AG20443 (cell line): ENCODE results near the gene NOCT.
"Not testable (repeated sequence)": the region's sequence is repeated elsewhere in the genome, so short reads cannot be mapped to it uniquely, and the experiment has no call there.

Source experiments
- DNase-seq: peaks from one replicate; pipeline ENCODE4 v3.0.0; 2012; ENCODE audit warnings: low spot score, mixed read lengths

Gene NOCT

DNA sequence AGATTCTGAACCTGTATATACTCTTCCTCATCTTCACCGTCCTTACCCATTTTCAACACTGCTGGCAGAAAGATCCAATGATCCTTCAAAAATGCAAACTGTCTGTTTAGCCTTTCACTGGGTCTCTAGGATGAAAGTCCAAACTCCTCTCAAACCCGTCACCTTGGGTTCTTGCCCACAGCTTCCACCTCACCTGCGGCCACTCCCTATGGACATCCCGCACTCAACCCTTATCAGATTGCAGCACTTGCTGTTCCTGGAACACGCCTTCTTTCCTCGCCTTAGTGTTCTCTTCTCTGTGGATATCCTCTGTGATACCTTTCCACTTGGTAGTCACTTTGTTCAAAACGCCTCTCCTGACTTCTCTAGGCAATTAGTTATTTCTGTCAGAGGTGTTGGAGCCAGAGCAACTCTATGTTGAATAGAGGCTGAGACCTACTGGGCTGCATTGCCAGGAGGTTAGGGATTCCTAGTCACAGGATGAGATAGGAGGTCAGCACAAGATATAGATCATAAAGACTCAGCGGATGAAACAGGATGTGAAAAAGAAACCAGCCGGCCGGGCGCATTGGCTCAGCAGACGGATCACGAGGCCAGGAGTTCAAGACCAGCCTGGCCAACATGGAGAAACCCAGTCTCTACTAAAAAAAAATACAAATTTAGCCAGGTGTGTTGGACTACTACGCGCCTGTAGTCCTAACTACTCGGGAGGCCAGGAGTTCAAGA is 4.2 kb upstream of the NOCT start:
- no peak for DNase-seq

DNA sequence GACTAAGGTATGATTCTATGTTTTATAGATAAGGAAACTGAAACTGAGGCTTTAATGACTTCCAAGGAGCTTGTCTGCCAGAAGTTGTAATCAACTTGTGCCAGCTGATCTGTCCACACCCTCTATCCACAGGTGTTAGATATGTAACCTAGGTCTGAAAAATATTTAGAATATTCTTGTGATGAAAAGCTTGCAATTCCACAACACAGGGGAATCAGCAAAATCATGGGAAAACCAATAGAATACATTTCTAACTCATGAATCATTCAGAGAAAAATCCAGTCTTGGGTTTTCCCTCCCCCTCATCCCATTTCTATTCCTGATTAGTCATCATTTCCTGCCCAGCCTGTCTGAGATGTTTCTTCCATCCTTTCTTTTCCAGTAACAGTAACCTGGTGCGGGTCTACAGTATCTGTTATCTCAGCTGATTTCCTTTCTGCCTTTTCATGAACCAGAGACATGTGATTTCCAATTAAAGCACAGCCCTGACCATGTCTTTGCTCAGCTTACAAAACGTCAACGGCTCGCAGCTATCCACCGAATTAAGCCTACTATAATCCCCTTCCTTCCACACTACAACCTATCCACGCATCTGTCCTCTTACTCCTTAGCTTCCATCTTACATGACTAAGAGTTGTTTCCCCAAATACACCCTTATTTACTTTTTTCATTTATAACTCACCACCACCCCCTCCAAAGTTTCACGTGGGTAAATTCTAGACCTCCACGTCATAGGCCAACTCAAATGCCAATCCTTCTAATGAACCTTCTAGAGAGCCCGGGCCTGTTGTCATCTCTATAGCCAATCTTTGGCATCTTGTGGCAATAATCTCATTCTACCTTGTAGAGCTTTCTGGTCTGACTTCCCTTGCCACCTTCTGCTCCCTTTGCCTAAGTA is 961 bp upstream of the NOCT start:
- DNase-seq, result peak; percentile 85

DNA sequence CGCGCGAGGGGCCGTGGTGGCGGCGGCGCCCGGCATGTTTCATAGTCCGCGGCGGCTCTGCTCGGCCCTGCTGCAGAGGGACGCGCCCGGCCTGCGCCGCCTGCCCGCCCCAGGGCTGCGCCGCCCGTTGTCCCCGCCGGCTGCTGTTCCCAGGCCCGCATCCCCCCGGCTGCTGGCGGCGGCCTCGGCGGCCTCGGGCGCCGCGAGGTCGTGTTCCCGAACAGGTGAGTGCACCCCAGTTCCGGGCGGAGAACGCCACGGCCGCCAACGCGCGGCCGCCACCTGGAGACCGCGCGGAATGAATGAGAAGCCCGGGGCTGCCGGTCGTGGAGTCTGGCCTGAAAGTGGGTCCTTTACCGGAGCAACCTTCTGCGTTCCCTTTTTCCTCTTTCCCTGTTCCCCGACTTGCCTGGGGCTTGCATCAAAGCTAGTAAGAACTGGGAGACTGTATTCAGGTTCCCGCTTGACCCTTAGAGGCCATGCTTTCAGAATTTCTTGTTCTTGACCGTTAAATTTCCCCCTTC is 429 bp downstream of the NOCT start:
- DNase-seq, result no peak

DNA sequence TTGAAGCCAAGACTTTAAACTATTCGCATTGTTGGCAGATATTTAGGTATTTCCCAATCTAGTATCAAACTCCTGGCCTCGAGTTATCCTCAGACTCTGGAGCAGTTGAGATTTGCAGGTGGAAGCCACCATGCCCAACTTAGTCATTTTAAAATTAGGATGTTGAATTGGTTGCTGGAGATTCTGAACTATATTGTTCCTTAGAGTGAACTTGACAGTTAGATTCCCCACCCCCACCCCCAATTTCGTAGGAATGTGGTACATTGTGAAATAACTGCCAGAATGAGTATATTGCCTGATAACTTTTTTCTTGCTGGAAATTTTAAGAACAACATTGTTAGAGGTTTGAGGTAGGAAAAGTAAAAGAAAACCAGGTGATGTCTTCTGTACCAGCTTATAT is 2.3 kb downstream of the NOCT start:
- DNase-seq, result no peak

DNA sequence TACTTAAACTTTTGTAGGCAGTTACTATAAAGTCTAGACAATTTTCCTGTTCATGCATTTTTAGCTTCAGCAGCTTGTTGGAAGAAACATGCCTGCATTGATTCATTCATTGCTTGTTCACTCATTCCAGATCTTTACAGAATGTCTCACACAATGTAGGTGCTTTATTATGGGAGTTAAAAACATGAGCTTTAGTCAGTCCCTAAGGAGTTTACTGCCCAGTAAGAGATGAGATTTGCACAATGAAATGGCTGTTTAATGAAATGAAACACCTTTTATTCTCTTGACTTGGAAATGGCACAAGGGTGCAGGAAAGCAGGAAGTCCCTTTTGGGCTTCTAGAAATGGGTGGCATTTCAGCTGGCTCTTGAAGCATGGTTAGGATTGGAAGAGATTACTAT is 2.9 kb downstream of the NOCT start:
- DNase-seq, result no peak

DNA sequence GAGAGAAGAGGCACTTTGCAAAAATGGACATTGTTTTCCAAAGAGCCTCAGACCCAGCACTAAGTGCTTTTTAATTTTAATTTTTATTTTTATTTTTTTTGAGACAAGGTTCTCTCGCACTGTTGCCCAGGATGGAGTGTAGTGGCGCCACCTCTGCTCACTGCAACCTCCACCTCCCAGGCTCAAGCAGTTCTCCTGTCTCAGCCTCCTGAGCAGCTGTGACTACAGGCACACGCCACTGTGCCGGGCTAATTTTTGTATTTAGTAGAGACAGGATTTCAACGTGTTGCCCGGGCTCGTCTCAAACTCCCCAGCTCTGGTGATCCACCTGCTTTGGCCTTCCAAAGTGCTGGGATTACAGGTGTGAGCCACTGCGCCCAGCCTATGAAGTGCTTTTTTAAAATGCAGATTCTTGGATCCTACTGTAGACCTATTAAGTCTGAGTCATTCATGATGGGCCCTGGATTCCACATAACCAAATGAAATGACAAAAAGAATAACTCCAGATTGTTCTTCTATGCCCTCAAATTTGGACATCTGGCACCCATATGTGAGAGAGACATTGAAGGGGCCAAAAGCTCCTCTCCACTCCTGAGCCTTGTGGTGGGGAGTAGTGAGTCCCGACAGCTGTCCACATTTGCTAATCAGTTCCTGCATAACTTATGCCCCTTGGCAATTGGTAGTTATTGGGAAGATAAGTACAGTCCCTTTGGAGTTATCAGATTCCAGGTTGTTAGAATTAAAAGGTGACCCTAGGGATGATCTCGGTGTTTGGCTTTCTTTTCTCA is 3.6 kb downstream of the NOCT start:
- peak; percentile 57 for DNase-seq

DNA sequence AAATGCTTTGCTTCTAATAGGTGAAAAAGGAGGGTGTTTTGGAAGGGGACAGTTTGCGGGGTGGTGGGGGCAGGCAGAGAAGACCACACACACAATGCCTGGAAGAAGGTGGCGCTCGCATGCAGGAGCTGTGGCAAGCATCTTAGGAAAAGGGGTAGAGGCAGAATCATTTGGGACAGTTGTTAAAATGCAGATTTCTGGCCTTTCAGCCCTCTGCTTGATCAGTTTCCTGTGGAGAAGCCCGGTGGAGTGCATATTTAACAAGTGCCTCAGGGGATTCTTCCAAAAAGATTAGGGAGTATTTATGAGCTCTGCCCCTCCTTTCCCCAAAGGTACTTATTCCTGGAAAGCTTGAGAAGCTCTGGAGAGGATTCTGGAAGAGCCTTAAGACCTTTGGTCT is 4.8 kb downstream of the NOCT start:
- DNase-seq, result no peak

DNA sequence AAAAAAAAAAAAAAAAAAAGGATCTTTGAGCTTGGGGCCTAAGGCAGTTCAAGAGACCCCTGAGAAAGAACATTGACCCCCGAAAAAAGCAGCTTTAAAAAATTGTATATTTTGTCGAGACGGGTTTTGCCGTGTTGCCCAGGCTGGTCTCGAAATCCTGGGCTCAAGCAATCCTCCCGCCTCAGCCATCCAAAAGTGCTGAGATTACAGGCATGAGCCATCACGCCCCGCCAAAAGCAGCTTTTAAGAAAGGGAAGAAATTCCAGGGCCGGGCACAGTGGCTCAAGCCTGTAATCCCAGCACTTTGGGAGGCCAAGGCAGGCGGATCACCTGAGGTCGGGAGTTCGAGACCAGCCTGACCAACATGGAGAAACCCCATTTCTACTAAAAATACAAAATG is 5.5 kb downstream of the NOCT start:
- not testable (repeated sequence) for DNase-seq

DNA sequence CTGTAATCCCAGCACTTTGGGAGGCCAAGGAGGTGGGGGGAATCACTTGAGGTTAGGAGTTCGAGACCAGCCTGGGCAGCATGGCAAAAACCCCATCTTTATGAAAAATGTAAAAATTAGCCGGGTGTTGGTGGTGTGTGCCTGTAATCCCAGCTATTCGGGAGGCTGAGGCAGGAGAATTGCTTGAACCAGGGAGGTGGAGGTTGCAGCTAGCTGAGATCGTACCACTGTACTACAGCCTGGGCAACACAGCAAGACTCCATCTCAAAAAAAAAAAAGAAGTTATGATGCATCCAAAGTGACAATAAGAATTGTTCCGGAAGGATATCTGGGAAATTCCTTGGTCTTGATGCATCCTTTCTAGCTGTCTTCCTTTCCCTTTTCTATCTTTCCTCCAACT is 7.3 kb downstream of the NOCT start:
- no peak for DNase-seq

DNA sequence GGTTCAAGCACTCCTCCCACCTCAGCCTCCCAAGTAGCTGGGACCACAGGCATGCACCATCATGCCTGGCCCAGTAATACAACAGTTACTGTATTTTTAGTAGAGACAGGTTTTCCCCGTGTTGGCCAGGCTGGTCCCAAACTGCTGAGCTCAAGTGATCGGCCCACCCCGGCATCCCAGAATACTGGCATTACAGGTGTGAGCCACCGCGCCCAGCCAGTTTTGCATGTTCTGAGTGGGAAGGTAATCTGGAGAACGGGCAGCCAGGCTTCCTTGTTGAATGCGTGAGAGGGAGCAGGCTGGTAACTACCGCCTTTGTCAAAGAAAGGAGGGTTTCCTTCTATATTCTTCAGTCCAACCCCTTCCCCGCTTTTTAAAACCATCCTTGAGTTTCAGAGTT is 9.1 kb downstream of the NOCT start:
- DNase-seq, result no peak

DNA sequence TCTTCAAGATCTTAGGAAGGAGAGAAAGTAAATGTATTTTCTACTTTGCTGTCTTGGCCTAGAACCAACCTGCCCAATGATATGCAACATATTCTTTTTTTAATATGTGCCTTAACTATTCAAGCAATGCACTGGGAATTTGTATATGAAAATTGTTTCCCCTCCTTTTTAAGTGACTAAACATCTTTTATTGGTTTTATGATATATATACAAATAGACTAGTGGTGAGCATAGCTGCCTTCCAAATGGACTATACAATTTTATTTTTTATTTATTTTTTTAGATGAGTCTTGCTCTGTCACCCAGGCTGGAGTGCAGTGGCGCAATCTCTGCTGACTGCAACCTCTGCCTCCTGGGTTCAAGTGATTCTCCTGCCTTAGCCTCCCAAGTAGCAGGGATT is 10.3 kb downstream of the NOCT start:
- DNase-seq, result no peak

DNA sequence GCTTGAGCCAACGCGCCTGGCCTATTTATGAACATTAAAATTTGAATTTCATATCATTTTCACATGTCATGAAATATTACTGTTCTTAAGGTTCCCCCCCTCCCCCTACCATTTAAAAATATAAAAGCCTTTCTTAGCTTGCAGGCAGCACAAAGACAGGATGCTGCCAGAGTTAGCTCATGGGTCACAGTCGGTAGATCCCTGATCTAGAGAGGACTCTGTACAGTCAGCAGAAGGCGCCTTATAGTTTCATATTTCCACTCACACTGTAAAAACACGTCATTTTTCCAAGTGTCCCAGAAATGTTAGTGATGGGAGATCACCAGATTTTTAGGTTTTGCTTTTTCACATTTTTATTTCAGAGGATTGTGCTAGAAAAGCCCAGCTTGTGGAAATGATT is 12.2 kb downstream of the NOCT start:
- DNase-seq, result no peak

DNA sequence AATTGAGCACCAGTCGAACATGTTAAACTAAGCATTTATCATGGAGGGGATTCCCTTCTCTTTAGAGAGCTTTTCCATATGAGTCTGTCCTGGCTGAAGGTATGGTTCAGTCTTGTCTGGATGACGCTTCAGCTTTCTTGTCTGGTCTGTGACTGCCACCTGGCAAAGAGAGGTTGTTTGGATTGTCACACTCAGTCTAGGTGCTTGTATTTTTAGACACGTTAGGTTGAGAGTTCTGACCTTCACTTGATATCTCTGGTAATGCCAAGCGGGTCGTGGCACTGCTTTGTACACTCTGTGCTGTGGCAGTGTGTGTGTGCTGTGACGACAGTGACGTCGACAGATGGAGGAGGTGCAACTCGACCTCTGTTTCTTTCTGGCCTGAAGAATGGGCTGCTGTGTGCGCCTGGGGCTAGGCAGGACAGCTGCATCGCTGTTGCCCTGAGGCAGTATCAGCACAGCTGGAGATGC is 12.6 kb downstream of the NOCT start:
- DNase-seq, result no peak

DNA sequence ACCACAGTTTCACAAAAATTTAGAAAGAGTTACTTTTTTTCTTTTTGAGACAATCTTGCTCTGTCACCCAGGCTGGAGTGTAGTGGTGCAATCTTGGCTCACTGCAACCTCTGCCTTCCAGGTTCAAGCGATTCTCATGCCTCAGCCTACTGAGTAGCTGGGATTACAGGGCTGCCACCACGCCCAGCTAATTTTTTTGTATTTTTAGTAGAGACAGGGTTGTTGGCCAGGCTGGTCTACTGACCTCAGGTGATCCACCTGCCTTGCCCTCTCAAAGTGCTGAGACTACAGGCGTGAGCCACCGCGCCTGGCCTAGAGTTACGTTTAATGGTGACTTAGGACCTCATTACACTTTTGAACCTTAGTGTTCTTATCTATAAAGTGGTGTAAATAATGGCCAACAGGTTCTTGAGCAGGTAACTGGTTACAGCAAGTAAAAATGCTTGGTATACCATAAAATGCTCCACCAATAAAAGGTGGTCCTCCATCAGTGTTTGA is 14.3 kb downstream of the NOCT start:
- DNase-seq, result not testable (repeated sequence)

DNA sequence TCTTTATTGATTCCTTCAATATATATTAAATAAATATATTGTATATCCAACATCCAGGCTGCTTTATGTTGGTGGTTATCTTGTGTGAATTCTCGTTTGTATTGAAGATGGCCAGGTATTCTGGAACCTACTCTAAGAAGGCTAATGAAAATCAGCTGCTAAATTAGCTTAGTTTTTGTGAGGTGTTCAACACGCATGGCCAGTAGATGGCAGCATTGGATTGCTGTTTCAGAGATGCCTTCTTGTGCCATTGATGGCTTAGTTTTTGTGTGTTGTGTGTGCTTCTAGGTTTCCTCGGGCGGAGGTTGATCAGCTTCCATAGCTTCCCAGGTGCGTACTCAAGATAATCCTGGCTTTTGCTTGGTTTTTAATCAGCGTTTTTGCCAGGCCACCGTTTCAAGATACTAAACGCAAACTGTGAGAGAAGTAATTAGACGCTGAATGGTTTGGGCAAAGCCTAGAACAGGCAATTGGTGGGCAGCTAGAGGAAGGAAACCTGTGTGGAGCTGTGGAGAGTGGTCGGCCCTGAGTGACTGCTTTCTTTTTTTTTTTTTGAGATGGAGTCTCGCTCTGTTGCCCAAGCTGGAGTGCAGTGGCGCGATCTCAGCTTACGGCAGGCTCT is 15.1 kb downstream of the NOCT start:
- peak; percentile 83 for DNase-seq

DNA sequence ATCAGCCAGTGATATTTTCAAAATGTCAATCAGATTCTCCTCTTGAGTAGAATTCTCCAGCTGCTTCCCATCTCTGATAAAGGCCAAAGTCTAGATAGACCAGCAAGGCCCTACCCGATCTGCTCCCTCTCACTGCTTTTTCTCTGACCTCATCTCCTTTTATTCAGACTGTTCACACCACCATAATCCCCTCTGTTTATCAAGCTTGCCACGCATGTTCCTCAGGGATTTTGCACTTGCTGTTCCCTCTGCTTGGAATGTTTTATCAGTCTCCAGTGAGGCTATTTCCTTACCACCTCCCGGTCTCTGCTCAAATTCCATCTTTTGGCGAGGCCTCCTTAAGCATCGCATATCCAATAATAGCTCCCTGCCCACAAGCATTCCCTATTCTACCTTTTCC is 20.1 kb downstream of the NOCT start:
- DNase-seq, result no peak

DNA sequence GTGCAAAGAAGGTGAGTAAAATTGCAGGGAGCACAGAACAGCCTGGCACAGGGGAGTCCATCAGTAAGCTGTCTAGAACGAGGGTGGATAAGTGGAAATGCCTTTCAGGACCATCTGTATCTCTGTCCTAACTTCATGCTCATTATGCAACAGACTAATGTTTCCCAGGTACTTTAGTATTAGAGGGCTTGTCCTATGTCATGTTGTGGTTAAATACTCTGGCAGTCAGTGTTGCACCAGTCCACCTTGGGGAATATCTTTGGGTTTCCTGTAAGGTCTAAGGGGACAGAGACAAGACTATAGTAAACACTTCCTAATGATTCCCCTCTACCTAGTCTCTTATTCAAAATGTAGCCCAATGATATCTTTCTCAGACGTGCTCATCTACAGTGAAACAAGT is 21.3 kb downstream of the NOCT start:
- no peak for DNase-seq

DNA sequence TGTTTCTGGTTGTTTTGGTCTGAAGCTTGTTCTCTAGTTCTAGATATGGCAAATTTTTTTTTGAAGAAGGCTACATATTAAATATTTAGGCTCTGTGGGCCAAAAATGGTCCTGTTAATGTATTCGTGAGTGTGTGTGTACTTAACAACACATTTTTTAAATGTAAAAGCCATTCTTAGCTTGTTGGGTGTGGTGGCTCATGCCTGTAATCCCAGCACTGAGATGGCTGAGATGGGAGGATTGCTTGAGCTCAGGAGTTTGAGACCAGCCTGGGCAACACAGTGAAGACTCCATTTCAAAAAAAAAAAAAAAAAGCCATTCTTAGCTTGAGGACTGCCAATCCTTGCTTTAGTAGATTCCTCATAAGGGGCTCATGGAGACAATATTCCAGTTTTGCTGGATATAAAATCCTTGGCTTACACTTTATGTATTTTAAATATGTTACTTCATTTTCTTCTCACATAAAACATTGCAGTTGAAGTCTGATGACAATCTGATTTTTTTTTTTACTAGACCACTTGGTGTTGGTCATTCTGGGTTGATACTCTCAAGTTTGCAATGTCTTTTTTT is 23.4 kb downstream of the NOCT start:
- no peak for DNase-seq

DNA sequence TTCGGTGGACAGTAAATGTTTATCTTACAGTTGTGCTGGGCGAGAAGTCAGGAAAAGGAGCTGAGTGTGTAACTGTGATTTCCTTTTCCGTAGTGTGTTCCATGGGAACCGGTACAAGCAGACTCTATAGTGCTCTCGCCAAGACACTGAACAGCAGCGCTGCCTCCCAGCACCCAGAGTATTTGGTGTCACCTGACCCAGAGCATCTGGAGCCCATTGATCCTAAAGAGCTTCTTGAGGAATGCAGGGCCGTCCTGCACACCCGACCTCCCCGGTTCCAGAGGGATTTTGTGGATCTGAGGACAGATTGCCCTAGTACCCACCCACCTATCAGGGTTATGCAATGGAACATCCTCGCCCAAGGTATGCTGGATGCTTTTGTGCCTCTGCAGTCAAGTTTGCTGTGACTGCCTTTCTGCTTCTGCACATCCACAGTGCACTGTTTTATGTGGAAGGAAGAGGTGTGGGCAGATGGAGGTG is 27.4 kb downstream of the NOCT start:
- DNase-seq, result no peak

DNA sequence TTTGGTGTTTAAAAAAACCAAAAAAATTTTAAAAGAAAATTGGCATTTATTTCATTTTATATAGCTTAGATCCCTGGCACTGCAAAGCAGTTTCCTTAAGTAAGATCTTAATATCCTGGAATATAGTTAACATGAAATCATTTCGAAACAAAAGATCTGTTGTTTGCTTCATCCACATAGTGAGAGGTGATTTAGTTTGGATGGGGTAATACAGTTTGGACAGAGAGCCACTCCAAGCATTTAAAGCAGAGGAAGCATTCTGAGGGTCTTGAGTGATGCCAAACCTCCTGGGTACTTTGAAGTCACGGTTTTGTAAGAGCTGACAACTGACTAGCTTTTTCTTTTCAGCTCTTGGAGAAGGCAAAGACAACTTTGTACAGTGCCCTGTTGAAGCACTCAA is 28.7 kb downstream of the NOCT start:
- DNase-seq, result no peak

DNA sequence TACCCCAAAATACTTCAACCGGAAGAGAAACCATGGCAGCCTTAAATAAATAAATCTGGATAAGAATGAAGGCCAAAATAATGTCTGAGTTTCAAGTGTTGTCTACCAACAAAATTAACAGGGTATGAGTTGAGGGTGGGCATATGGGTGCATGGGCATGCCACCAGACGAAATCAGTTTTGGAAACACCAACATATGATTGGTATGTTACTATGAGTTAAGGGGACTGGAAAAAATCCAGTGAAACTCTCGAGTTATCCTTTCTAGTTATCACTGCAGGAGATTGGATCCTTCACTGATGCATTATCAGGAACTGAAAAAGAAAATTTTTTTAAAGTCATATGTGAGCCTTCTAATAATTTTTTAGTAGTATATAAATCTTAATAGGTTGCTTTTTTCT is 32.4 kb downstream of the NOCT start:
- no peak for DNase-seq
